HEK293 (cell line): ENCODE results near the gene ANAPC10.

Experiments used
- GLI4 ChIP-seq: fragments of 450-650 bp; formaldehyde crosslinking; IDR thresholded peaks from 2 replicates; pipeline ENCODE4 v1.5.1; 2016; ENCODE audit warnings: missing biosample characterization, missing genetic modification characterization
- KLF8 ChIP-seq: fragments of 450-650 bp; formaldehyde crosslinking; IDR thresholded peaks from 2 replicates; pipeline ENCODE4 v1.5.1; 2016; ENCODE audit warnings: missing biosample characterization, missing genetic modification characterization
- MYNN ChIP-seq: fragments of 450-650 bp; formaldehyde crosslinking; IDR thresholded peaks from 2 replicates; pipeline ENCODE4 v1.5.1; 2016; ENCODE audit warnings: missing biosample characterization, missing genetic modification characterization, borderline replicate concordance
- RBAK ChIP-seq: fragments of 450-650 bp; formaldehyde crosslinking; IDR thresholded peaks from 2 replicates; pipeline ENCODE4 v1.5.1; 2016; ENCODE audit warnings: missing biosample characterization, missing genetic modification characterization
- TCF7L2 ChIP-seq: IDR thresholded peaks from 2 replicates; pipeline ENCODE4 v1.6.1; 2011; ENCODE audit warnings: low read depth, mild to moderate bottlenecking, inconsistent platforms, low read length, moderate library complexity, borderline replicate concordance
- ZBTB17 ChIP-seq: fragments of 450-650 bp; formaldehyde crosslinking; IDR thresholded peaks from 2 replicates; pipeline ENCODE4 v1.5.1; 2016; ENCODE audit warnings: missing biosample characterization, missing genetic modification characterization
- ZBTB7A ChIP-seq: fragments of 450-650 bp; formaldehyde crosslinking; IDR thresholded peaks from 2 replicates; pipeline ENCODE4 v1.5.1; 2016; ENCODE audit warnings: low read depth, missing biosample characterization, missing genetic modification characterization
- ZNF530 ChIP-seq: fragments of 450-650 bp; formaldehyde crosslinking; IDR thresholded peaks from 2 replicates; pipeline ENCODE4 v1.5.1; 2016; ENCODE audit warnings: low read depth, missing biosample characterization, missing genetic modification characterization
- ZNF585B ChIP-seq: fragments of 450-650 bp; formaldehyde crosslinking; IDR thresholded peaks from 2 replicates; pipeline ENCODE4 v1.5.1; 2016; ENCODE audit warnings: missing biosample characterization, missing genetic modification characterization
- ZNF76 ChIP-seq: fragments of 450-650 bp; formaldehyde crosslinking; IDR thresholded peaks from 2 replicates; pipeline ENCODE4; 2016; ENCODE audit warnings: low read depth, missing biosample characterization, missing genetic modification characterization, borderline replicate concordance
- ZNF768 ChIP-seq: fragments of 450-650 bp; formaldehyde crosslinking; IDR thresholded peaks from 2 replicates; pipeline ENCODE4 v1.5.1; 2018; ENCODE audit warnings: missing biosample characterization, mild to moderate bottlenecking, missing genetic modification characterization
- ZSCAN23 ChIP-seq: fragments of 450-650 bp; formaldehyde crosslinking; IDR thresholded peaks from 2 replicates; pipeline ENCODE4 v1.5.1; 2016; ENCODE audit warnings: missing biosample characterization, missing genetic modification characterization
- ZXDB ChIP-seq: fragments of 450-650 bp; formaldehyde crosslinking; IDR thresholded peaks from 2 replicates; pipeline ENCODE4 v1.5.1; 2016; ENCODE audit warnings: missing biosample characterization, missing genetic modification characterization
- TF ChIP-seq, protein P1 (sequence below): fragments of 450-650 bp; formaldehyde crosslinking; conservative IDR thresholded peaks from 2 replicates; pipeline ENCODE4 v1.5.1; 2016; ENCODE audit warnings: low read depth, missing biosample characterization, missing genetic modification characterization
- TF ChIP-seq, protein P2 (sequence below): fragments of 450-650 bp; formaldehyde crosslinking; IDR thresholded peaks from 2 replicates; pipeline ENCODE4 v1.5.1; 2016; ENCODE audit warnings: missing biosample characterization, missing genetic modification characterization
- TF ChIP-seq, protein P3 (sequence below): fragments of 450-650 bp; formaldehyde crosslinking; IDR thresholded peaks from 2 replicates; pipeline ENCODE4 v1.5.1; 2016; ENCODE audit warnings: missing biosample characterization, missing genetic modification characterization, borderline replicate concordance
- TF ChIP-seq, protein P4 (sequence below): fragments of 450-650 bp; formaldehyde crosslinking; IDR thresholded peaks from 2 replicates; pipeline ENCODE4 v1.5.1; 2016; ENCODE audit warnings: missing biosample characterization, missing genetic modification characterization
- TF ChIP-seq, protein P5 (sequence below): fragments of 450-650 bp; formaldehyde crosslinking; IDR thresholded peaks from 2 replicates; pipeline ENCODE4; 2016; ENCODE audit warnings: missing biosample characterization, missing genetic modification characterization
- TF ChIP-seq, protein P6 (sequence below): fragments of 450-650 bp; formaldehyde crosslinking; IDR thresholded peaks from 2 replicates; pipeline ENCODE4 v1.5.1; 2017; ENCODE audit warnings: missing biosample characterization, missing genetic modification characterization

ANAPC10 gene

DNA sequence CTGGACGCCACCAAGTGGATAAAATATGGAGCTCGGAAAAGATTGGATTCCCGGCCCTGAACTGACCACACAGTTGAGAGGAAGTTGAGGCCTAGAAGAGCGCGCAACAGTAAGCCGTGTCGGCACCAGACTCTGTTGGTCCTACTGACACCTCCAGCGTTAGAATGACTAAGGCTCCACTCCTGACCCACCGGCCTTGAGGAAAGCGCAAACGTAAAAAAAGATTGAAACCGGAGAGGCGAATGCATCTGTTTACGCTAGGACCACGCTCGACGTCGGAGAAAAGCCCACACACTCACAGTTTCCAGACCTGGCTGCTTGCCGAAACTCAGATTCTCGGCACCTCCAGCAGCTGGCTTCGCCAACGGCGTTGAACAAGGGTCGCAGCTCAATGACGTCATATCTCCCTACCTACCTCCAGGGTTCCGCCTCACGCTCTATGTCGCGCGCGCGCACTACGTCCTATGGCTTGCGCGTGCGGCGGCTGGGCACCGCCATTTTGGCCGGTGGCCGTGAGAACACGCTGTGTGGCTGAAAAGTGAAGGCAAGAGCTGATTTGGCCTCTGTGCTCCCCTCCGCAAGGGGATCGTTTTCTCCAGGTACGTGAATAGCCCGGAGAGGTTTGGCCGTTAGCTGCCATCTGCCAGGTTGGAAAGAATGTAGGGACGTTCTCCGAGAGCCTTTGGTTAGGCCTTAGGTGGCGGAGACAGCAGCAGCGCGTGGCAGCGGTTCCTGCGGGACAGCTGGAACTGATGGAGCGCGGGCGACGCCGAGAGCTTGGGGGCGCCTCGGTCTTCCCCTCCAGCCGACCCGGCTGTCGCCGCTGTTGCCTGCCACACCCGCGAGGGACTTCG is at the start of gene ANAPC10, which contains the start of gene ABCE1 (continued):
- TF ChIP-seq, protein P1, sequence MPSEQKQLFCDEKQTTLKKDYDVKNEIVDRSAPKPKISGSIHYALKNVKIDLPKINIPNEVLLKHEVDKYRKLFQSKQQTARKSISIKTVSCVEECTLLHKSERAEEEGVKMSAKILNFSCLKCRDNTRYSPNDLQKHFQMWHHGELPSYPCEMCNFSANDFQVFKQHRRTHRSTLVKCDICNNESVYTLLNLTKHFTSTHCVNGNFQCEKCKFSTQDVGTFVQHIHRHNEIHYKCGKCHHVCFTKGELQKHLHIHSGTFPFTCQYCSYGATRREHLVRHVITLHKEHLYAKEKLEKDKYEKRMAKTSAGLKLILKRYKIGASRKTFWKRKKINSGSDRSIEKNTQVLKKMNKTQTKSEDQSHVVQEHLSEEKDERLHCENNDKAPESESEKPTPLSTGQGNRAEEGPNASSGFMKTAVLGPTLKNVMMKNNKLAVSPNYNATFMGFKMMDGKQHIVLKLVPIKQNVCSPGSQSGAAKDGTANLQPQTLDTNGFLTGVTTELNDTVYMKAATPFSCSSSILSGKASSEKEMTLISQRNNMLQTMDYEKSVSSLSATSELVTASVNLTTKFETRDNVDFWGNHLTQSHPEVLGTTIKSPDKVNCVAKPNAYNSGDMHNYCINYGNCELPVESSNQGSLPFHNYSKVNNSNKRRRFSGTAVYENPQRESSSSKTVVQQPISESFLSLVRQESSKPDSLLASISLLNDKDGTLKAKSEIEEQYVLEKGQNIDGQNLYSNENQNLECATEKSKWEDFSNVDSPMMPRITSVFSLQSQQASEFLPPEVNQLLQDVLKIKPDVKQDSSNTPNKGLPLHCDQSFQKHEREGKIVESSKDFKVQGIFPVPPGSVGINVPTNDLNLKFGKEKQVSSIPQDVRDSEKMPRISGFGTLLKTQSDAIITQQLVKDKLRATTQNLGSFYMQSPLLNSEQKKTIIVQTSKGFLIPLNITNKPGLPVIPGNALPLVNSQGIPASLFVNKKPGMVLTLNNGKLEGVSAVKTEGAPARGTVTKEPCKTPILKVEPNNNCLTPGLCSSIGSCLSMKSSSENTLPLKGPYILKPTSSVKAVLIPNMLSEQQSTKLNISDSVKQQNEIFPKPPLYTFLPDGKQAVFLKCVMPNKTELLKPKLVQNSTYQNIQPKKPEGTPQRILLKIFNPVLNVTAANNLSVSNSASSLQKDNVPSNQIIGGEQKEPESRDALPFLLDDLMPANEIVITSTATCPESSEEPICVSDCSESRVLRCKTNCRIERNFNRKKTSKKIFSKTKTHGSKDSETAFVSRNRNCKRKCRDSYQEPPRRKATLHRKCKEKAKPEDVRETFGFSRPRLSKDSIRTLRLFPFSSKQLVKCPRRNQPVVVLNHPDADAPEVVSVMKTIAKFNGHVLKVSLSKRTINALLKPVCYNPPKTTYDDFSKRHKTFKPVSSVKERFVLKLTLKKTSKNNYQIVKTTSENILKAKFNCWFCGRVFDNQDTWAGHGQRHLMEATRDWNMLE (tag by site-specific recombination), result 0 out of 2 replicates have a peak, but pooled peaks have one; percentile 20
- peak; percentile 75 for TF ChIP-seq ZXDB (tag by site-specific recombination)
- TF ChIP-seq, protein P2, sequence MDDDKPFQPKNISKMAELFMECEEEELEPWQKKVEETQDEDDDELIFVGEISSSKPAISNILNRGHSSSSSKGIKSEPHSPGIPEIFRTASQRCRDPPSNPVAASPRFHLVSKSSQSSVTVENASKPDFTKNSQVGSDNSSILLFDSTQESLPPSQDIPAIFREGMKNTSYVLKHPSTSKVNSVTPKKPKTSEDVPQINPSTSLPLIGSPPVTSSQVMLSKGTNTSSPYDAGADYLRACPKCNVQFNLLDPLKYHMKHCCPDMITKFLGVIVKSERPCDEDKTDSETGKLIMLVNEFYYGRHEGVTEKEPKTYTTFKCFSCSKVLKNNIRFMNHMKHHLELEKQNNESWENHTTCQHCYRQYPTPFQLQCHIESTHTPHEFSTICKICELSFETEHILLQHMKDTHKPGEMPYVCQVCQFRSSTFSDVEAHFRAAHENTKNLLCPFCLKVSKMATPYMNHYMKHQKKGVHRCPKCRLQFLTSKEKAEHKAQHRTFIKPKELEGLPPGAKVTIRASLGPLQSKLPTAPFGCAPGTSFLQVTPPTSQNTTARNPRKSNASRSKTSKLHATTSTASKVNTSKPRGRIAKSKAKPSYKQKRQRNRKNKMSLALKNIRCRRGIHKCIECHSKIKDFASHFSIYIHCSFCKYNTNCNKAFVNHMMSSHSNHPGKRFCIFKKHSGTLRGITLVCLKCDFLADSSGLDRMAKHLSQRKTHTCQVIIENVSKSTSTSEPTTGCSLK (tag by site-specific recombination), result no peak
- 0 out of 2 replicates have a peak, but pooled peaks have one; percentile 30 for TF ChIP-seq ZSCAN23
- TF ChIP-seq, protein P3, sequence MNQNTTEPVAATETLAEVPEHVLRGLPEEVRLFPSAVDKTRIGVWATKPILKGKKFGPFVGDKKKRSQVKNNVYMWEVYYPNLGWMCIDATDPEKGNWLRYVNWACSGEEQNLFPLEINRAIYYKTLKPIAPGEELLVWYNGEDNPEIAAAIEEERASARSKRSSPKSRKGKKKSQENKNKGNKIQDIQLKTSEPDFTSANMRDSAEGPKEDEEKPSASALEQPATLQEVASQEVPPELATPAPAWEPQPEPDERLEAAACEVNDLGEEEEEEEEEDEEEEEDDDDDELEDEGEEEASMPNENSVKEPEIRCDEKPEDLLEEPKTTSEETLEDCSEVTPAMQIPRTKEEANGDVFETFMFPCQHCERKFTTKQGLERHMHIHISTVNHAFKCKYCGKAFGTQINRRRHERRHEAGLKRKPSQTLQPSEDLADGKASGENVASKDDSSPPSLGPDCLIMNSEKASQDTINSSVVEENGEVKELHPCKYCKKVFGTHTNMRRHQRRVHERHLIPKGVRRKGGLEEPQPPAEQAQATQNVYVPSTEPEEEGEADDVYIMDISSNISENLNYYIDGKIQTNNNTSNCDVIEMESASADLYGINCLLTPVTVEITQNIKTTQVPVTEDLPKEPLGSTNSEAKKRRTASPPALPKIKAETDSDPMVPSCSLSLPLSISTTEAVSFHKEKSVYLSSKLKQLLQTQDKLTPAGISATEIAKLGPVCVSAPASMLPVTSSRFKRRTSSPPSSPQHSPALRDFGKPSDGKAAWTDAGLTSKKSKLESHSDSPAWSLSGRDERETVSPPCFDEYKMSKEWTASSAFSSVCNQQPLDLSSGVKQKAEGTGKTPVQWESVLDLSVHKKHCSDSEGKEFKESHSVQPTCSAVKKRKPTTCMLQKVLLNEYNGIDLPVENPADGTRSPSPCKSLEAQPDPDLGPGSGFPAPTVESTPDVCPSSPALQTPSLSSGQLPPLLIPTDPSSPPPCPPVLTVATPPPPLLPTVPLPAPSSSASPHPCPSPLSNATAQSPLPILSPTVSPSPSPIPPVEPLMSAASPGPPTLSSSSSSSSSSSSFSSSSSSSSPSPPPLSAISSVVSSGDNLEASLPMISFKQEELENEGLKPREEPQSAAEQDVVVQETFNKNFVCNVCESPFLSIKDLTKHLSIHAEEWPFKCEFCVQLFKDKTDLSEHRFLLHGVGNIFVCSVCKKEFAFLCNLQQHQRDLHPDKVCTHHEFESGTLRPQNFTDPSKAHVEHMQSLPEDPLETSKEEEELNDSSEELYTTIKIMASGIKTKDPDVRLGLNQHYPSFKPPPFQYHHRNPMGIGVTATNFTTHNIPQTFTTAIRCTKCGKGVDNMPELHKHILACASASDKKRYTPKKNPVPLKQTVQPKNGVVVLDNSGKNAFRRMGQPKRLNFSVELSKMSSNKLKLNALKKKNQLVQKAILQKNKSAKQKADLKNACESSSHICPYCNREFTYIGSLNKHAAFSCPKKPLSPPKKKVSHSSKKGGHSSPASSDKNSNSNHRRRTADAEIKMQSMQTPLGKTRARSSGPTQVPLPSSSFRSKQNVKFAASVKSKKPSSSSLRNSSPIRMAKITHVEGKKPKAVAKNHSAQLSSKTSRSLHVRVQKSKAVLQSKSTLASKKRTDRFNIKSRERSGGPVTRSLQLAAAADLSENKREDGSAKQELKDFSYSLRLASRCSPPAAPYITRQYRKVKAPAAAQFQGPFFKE, result no peak
- TF ChIP-seq KLF8 (tag by site-specific recombination), result 0 out of 2 replicates have a peak, but pooled peaks have one; percentile 15
- no peak for TF ChIP-seq RBAK (tag by site-specific recombination)
- no peak for TF ChIP-seq GLI4 (tag by site-specific recombination)
- peak; percentile 86 for TF ChIP-seq ZNF76 (tag by site-specific recombination)
- no peak for TF ChIP-seq MYNN (tag by site-specific recombination)
- no peak for TF ChIP-seq ZNF530 (tag by site-specific recombination)
- no peak for TF ChIP-seq TCF7L2
- TF ChIP-seq ZBTB7A (tag by site-specific recombination), result no peak
- peak; percentile 95 for TF ChIP-seq ZBTB17 (tag by site-specific recombination)
- TF ChIP-seq, protein P4, sequence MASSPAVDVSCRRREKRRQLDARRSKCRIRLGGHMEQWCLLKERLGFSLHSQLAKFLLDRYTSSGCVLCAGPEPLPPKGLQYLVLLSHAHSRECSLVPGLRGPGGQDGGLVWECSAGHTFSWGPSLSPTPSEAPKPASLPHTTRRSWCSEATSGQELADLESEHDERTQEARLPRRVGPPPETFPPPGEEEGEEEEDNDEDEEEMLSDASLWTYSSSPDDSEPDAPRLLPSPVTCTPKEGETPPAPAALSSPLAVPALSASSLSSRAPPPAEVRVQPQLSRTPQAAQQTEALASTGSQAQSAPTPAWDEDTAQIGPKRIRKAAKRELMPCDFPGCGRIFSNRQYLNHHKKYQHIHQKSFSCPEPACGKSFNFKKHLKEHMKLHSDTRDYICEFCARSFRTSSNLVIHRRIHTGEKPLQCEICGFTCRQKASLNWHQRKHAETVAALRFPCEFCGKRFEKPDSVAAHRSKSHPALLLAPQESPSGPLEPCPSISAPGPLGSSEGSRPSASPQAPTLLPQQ (tag by site-specific recombination), result peak; percentile 58; the same call in 1 of the 2 replicates
- TF ChIP-seq, protein P5, sequence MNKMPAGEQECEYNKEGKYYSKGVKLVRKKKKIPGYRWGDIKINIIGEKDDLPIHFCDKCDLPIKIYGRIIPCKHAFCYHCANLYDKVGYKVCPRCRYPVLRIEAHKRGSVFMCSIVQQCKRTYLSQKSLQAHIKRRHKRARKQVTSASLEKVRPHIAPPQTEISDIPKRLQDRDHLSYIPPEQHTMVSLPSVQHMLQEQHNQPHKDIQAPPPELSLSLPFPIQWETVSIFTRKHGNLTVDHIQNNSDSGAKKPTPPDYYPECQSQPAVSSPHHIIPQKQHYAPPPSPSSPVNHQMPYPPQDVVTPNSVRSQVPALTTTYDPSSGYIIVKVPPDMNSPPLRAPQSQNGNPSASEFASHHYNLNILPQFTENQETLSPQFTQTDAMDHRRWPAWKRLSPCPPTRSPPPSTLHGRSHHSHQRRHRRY (tag by site-specific recombination), result no peak
- TF ChIP-seq ZNF768 (tag by site-specific recombination), result no peak
- TF ChIP-seq ZNF585B, result no peak
- TF ChIP-seq, protein P6, sequence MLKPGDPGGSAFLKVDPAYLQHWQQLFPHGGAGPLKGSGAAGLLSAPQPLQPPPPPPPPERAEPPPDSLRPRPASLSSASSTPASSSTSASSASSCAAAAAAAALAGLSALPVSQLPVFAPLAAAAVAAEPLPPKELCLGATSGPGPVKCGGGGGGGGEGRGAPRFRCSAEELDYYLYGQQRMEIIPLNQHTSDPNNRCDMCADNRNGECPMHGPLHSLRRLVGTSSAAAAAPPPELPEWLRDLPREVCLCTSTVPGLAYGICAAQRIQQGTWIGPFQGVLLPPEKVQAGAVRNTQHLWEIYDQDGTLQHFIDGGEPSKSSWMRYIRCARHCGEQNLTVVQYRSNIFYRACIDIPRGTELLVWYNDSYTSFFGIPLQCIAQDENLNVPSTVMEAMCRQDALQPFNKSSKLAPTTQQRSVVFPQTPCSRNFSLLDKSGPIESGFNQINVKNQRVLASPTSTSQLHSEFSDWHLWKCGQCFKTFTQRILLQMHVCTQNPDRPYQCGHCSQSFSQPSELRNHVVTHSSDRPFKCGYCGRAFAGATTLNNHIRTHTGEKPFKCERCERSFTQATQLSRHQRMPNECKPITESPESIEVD (tag by site-specific recombination), result no peak
